B cell (primary cell): Measurements from ENCODE around the gene GTF3C2.

ENCODE experiments used
- CTCF ChIP-seq: fragments of 200-600 bp; IDR thresholded peaks from one replicate; pipeline ENCODE4 v1.8.0; 2022; ENCODE audit warnings: antibody characterized with exemption, mild to moderate bottlenecking
- EZH2 ChIP-seq: IDR thresholded peaks from 2 replicates; pipeline ENCODE4 v1.6.1; 2012; ENCODE audit warnings: borderline replicate concordance, low read depth, mild to moderate bottlenecking, moderate library complexity, low read length; ENCODE audit not compliant: insufficient read depth, poor library complexity, severe bottlenecking

- TF ChIP-seq CTCF, result no peak
- no peak for TF ChIP-seq EZH2
These were observed 71.1 kb downstream of the GTF3C2 start for GRCh38 chr2:27285481-27285880.
